Mesenchymal stem cell (in vitro differentiated cells and primary cell): ENCODE results near the gene TIAL1.
"Not testable (repeated sequence)": the region's sequence is repeated elsewhere in the genome, so short reads cannot be mapped to it uniquely, and the experiment has no call there.

Source experiments
- DNase-seq: peaks from one replicate; pipeline ENCODE4 v3.0.0-alpha.2; 2013
- H2AFZ ChIP-seq: one replicate; pipeline ENCODE4 v1.6.1; 2013; ENCODE audit warnings: low read depth, mild to moderate bottlenecking, control low read depth, inconsistent platforms, low read length, moderate library complexity
- H2AK5ac ChIP-seq: 2 replicates; pipeline ENCODE4 v1.6.1; 2013; ENCODE audit warnings: low read length, moderate library complexity, mild to moderate bottlenecking, inconsistent platforms; ENCODE audit not compliant: severe bottlenecking
- H2BK120ac ChIP-seq: one replicate; pipeline ENCODE4 v1.6.1; 2013; ENCODE audit warnings: low read depth, mild to moderate bottlenecking, inconsistent platforms, low read length, moderate library complexity
- H2BK12ac ChIP-seq, 2 experiments: one replicate each; pipeline ENCODE4 v1.6.1; 2013; ENCODE audit warnings: inconsistent platforms in 2 of 2, low read length in 2 of 2, mild to moderate bottlenecking in 2 of 2, moderate library complexity in 2 of 2, control low read depth in 1 of 2
- H2BK15ac ChIP-seq: one replicate; pipeline ENCODE4 v1.6.1; 2013; ENCODE audit warnings: mild to moderate bottlenecking, low read depth, inconsistent platforms; ENCODE audit not compliant: poor library complexity, severe bottlenecking
- H2BK5ac ChIP-seq: 2 replicates; pipeline ENCODE4 v1.6.1; 2013; ENCODE audit warnings: low read depth, mild to moderate bottlenecking, low read length, control low read depth, inconsistent platforms; ENCODE audit not compliant: poor library complexity, severe bottlenecking
- H3K14ac ChIP-seq, 2 experiments: one replicate each; pipeline ENCODE4 v1.6.1; 2013; ENCODE audit warnings: inconsistent platforms in 2 of 2, low read length in 2 of 2, control low read depth in 1 of 2, mild to moderate bottlenecking in 1 of 2, moderate library complexity in 1 of 2
- H3K18ac ChIP-seq, 2 experiments: one replicate each; pipeline ENCODE4 v1.6.1; 2013; ENCODE audit warnings: inconsistent platforms in 2 of 2, low read length in 2 of 2, control low read depth in 1 of 2, low read depth in 1 of 2, mild to moderate bottlenecking in 1 of 2
- H3K23ac ChIP-seq, 2 experiments: one replicate each; pipeline ENCODE4 v1.6.1; 2013; ENCODE audit warnings: inconsistent platforms in 2 of 2, low read length in 2 of 2, mild to moderate bottlenecking in 2 of 2, moderate library complexity in 2 of 2, control low read depth in 1 of 2
- H3K27ac ChIP-seq: 2 replicates; pipeline ENCODE4 v1.5.1; 2013; ENCODE audit warnings: mild to moderate bottlenecking, moderate library complexity, low read length, control low read depth, inconsistent platforms; ENCODE audit not compliant: poor library complexity, severe bottlenecking
- H3K27me3 ChIP-seq, 2 experiments: 2 replicates each; pipeline versions ENCODE4 v1.6.1 to v1.7.0; 2013; ENCODE audit warnings: low read length in 2 of 2, mild to moderate bottlenecking in 2 of 2, moderate library complexity in 2 of 2, control low read depth in 1 of 2, inconsistent platforms in 1 of 2; ENCODE audit not compliant: control insufficient read depth in 1 of 2, insufficient read depth in 1 of 2
- H3K36me3 ChIP-seq, 2 experiments: 2 replicates each; pipeline versions ENCODE4 v1.6.1 to v1.7.0; 2013; ENCODE audit warnings: low read length in 2 of 2, control low read depth in 1 of 2, inconsistent platforms in 1 of 2, low read depth in 1 of 2, mild to moderate bottlenecking in 1 of 2; ENCODE audit not compliant: insufficient read depth in 2 of 2, control insufficient read depth in 1 of 2
- H3K4ac ChIP-seq, 2 experiments: one replicate each; pipeline ENCODE4 v1.6.1; 2013; ENCODE audit warnings: inconsistent platforms in 2 of 2, low read length in 2 of 2, mild to moderate bottlenecking in 2 of 2, moderate library complexity in 2 of 2, control low read depth in 1 of 2, low read depth in 1 of 2
- H3K4me1 ChIP-seq: 2 replicates; pipeline ENCODE4 v1.6.1; 2013; ENCODE audit warnings: low read depth, low read length, control low read depth; ENCODE audit not compliant: control insufficient read depth, insufficient read depth
- H3K4me2 ChIP-seq: 2 replicates; pipeline ENCODE4 v1.6.1; 2013; ENCODE audit warnings: low read length, mild to moderate bottlenecking, inconsistent platforms; ENCODE audit not compliant: poor library complexity, severe bottlenecking
- H3K4me3 ChIP-seq, 2 experiments: 2 replicates each; pipeline versions ENCODE4 v1.5.1 to v1.7.0; 2013; ENCODE audit warnings: low read length in 2 of 2, mild to moderate bottlenecking in 2 of 2, control low read depth in 1 of 2, low read depth in 1 of 2; ENCODE audit not compliant: insufficient read depth in 1 of 2
- H3K79me1 ChIP-seq: replicated peaks from 2 replicates; pipeline ENCODE4 v1.6.1; 2013; ENCODE audit warnings: mild to moderate bottlenecking, control low read depth, low read length, inconsistent platforms; ENCODE audit not compliant: poor library complexity, severe bottlenecking
- H3K9ac ChIP-seq: 2 replicates; pipeline ENCODE4 v1.7.0; 2013; ENCODE audit warnings: mild to moderate bottlenecking, low read length, moderate library complexity
- H3K9me3 ChIP-seq: 2 replicates; pipeline ENCODE4 v1.7.0; 2013; ENCODE audit warnings: mild to moderate bottlenecking, low read length; ENCODE audit not compliant: control insufficient read depth
- H4K8ac ChIP-seq: one replicate; pipeline ENCODE4 v1.6.1; 2013; ENCODE audit warnings: inconsistent platforms, mild to moderate bottlenecking, low read length, moderate library complexity
- H4K91ac ChIP-seq: one replicate; pipeline ENCODE4 v1.6.1; 2013; ENCODE audit warnings: mild to moderate bottlenecking, low read length, inconsistent platforms
- WGBS: methylation state at CpG from one replicate; pipeline ENCODE4 v1.1.7; 2013; ENCODE audit warnings: mixed read lengths; 5-methylcytosine and 5-hydroxymethylcytosine counted together

The TIAL1 gene

DNA sequence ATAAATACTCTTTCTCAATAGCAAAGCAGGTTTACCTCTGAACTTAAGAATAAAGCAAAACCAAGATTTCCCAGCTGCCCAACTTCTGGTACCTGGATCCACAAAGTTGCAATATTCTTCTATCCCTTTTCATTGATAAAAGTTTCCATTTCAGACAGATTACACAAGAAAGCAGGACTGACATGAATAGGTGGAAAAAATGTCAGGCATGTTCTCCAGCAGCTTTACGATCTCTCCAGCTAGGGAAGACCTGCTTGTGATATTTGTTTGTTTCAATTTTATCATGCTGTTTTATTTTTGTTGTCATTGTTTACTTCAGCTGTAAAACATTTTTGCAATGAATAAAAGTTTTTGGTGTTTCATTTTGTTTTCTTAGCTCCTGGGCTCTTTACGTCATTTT lies 63.3 kb downstream of the TIAL1 start:
- no peaks in the 10 kb centered on the region for H3K9me3 ChIP-seq
- H3K9ac ChIP-seq, result no peak overlapping the region
- no peak overlapping the region for H3K14ac ChIP-seq
- H3K23ac ChIP-seq, result no peak overlapping the region
- H3K27ac ChIP-seq, result no peak overlapping the region
- peaks cover 0 to 4% of the 10 kb centered on the region in 2 experiments for H3K36me3 ChIP-seq
- no peak overlapping the region for H2BK15ac ChIP-seq
- no peak overlapping the region for H4K91ac ChIP-seq
- peaks cover 7% of the 10 kb centered on the region for H3K4me1 ChIP-seq
- no peak overlapping the region for H4K8ac ChIP-seq
- no peak overlapping the region for H3K4me3 ChIP-seq
- peaks cover 23% of the 10 kb centered on the region for H3K79me1 ChIP-seq
- H3K4me2 ChIP-seq, result no peak overlapping the region
- no peak overlapping the region for H2BK12ac ChIP-seq
- WGBS, result 77% methylated on average over 1 of the region's 2 CpGs
- no peak overlapping the region for H2AFZ ChIP-seq
- DNase-seq, result peak; percentile 35
- no peak overlapping the region for H2AK5ac ChIP-seq
- no peak overlapping the region for H3K4ac ChIP-seq
- H2BK120ac ChIP-seq, result no peak overlapping the region
- no peak overlapping the region for H2BK5ac ChIP-seq
- H3K18ac ChIP-seq, result no peak overlapping the region
- H3K27me3 ChIP-seq, result no peaks in the 10 kb centered on the region

DNA sequence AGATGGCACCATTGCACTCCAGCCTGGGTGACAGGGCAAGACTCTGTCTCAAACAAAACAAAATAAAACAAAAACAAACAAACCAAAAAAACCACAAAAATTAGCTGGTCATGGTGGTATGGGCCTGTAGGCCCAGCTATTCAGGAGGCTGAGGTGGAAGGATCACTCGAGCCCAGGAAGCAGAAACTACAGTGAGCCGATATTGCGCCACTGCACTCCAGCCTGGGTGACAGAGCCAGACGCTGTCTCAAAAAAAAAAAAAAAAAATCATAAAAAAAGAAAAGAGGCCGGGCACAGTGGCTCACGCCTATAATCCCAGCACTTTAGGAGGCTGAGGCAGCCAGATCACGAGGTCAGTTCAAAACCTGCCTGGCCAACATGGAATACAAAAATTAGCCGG lies 64.0 kb downstream of the TIAL1 start:
- not testable (repeated sequence) for H2BK5ac ChIP-seq, H3K23ac ChIP-seq, H4K91ac ChIP-seq, H2BK12ac ChIP-seq, H2BK120ac ChIP-seq, H2AFZ ChIP-seq, H3K36me3 ChIP-seq, H3K4me1 ChIP-seq, H3K9me3 ChIP-seq, H3K4ac ChIP-seq, H4K8ac ChIP-seq, H3K27ac ChIP-seq, H3K18ac ChIP-seq, H3K4me3 ChIP-seq, H3K9ac ChIP-seq, H3K4me2 ChIP-seq, H2AK5ac ChIP-seq, H3K27me3 ChIP-seq, H3K14ac ChIP-seq
- H3K79me1 ChIP-seq, result peaks cover 22% of the 10 kb centered on the region
- DNase-seq, result peak; percentile 37
- peak overlapping the region; percentile 52 for H2BK15ac ChIP-seq
- 88% methylated on average over 8 of the region's 8 CpGs for WGBS

DNA sequence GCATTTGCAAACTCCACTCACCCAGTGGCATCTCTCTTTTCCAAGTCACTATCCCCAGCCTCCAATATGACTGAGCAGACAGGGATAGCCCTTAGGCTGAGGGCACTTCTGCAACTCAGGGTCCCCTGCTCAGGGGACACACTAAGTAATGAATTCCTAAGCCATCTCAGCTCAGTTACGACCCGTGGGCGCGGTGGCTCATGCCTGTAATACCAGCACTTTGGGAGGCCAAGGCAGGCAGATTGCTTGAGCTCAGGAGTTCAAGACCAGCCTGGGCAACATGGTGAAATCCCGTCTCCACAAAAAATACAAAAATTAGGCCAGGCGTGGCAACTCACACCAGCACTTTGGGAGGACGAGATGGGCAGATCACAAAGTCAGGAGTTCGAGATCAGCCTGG lies 64.5 kb downstream of the TIAL1 start:
- not testable (repeated sequence) for H2BK120ac ChIP-seq
- 98% methylated on average over 7 of the region's 8 CpGs for WGBS

DNA sequence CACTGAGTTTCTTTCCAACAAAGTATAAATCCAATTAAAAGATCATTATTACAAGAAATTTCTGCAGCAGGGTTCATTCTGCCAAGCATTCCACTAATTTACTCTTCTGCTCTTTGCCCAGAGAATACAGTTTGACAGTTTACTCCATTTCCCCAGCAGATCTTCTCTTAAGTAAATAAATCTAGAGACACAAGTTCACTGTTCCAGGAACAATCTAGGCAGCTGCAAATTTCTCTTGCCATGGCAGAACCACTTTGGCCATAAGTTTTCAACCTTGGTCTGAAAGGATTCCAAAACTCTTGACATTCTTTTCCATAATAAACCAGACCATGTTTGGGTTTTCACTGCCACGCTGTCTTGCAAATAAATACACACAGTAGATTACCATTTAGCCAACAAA lies 65.7 kb downstream of the TIAL1 start:
- Histone ChIP-seq H3K18ac (no peak overlapping the region), H2AFZ (no peak overlapping the region), H2BK5ac (no peak overlapping the region), H3K23ac (no peak overlapping the region), H3K14ac (no peak overlapping the region), H3K4me3 (no peak overlapping the region), H3K79me1 (peaks cover 14% of the 10 kb centered on the region), H2BK12ac (no peak overlapping the region), H2BK15ac (no peak overlapping the region), H3K9me3 (no peaks in the 10 kb centered on the region), H3K27me3 (no peaks in the 10 kb centered on the region), H3K4me2 (no peak overlapping the region), H3K4ac (no peak overlapping the region), H4K91ac (no peak overlapping the region), H2AK5ac (no peak overlapping the region), H3K4me1 (no peaks in the 10 kb centered on the region), H2BK120ac (no peak overlapping the region), H4K8ac (no peak overlapping the region), H3K27ac (no peak overlapping the region), H3K9ac (no peak overlapping the region), H3K36me3 (peaks cover under 1 to 3% of the 10 kb centered on the region in 2 experiments)
- DNase-seq, result peak; percentile 63
- 0% methylated on average over 1 of the region's 1 CpG for WGBS

More for the DNA sequence above, 64.5 kb downstream of the TIAL1 start:
- not testable (repeated sequence) for DNase-seq, H2BK15ac ChIP-seq, H3K9me3 ChIP-seq, H3K4me3 ChIP-seq, H3K4me2 ChIP-seq, H2BK5ac ChIP-seq, H3K14ac ChIP-seq, H4K91ac ChIP-seq, H4K8ac ChIP-seq, H3K4me1 ChIP-seq, H2AFZ ChIP-seq, H3K9ac ChIP-seq, H3K27me3 ChIP-seq, H2AK5ac ChIP-seq, H3K27ac ChIP-seq, H3K36me3 ChIP-seq, H3K23ac ChIP-seq
- H3K18ac ChIP-seq, result peak overlapping the region in 1 of 2 experiments; percentile 54
- peaks cover 19% of the 10 kb centered on the region for H3K79me1 ChIP-seq
- H2BK12ac ChIP-seq, result peak overlapping the region in 1 of 2 experiments; percentile 37
- H3K4ac ChIP-seq, result peak overlapping the region in 1 of 2 experiments; percentile 54
